CD4-positive, alpha-beta memory T cell (primary cell): ENCODE measurements around the gene ZBTB3. TPM values are rescaled to one million over a fixed set of nuclear protein-coding genes. Genes with fewer than 3 reads are reported as not detected.
"Not testable (repeated sequence)": the region's sequence is repeated elsewhere in the genome, so short reads cannot be mapped to it uniquely, and the experiment has no call there.

Source experiments
- CTCF ChIA-PET: fragments of 350-600 bp; sonication (Branson Sonifier 250); formaldehyde crosslinking; loops from one replicate; lab custom pipeline; 2021; ENCODE audit warnings: inconsistent platforms; ENCODE audit not compliant: partially characterized antibody; lab: Charles Lee
- POLR2A ChIA-PET: fragments of 350-600 bp; sonication (Branson Sonifier 250); formaldehyde crosslinking; loops from one replicate; lab custom pipeline; 2021; ENCODE audit not compliant: partially characterized antibody; lab: Charles Lee
- DNase-seq, 5 donors: peaks; one replicate each; pipeline versions ENCODE4 v3.0.0 to v3.0.0-alpha.2; 2020 to 2022; ENCODE audit warnings: mixed read lengths in 1 of 5
- H3K27ac ChIP-seq: one replicate; pipeline ENCODE4 v1.7.0; 2013; ENCODE audit warnings: low read depth, low read length
- H3K27me3 ChIP-seq: 2 replicates; pipeline ENCODE4 v1.7.0; 2013; ENCODE audit warnings: mild to moderate bottlenecking, low read length, moderate library complexity; ENCODE audit not compliant: insufficient read depth
- H3K36me3 ChIP-seq: 2 replicates; pipeline ENCODE4 v1.7.0; 2013; ENCODE audit warnings: mild to moderate bottlenecking, low read length, moderate library complexity; ENCODE audit not compliant: insufficient read depth
- H3K4me1 ChIP-seq: 2 replicates; pipeline ENCODE4 v1.7.0; 2013; ENCODE audit warnings: mild to moderate bottlenecking, low read length, moderate library complexity; ENCODE audit not compliant: insufficient read depth
- H3K4me3 ChIP-seq, 2 donors: one replicate each; pipeline ENCODE4 v1.7.0; 2013; ENCODE audit warnings: low read length in 2 of 2, mild to moderate bottlenecking in 1 of 2
- H3K9me3 ChIP-seq, 2 donors: one replicate each; pipeline ENCODE4 v1.7.0; 2013; ENCODE audit warnings: low read length in 2 of 2, control low read depth in 1 of 2; ENCODE audit not compliant: control insufficient read depth in 1 of 2
- H3K27ac Mint-ChIP-seq, 7 donors: one replicate each; pipeline ENCODE4 v1.8.0; 2020 to 2021; ENCODE audit warnings: mixed read lengths in 7 of 7, mild to moderate bottlenecking in 6 of 7, inconsistent platforms in 3 of 7, moderate library complexity in 3 of 7
- H3K27me3 Mint-ChIP-seq, 2 donors: one replicate each; pipeline ENCODE4 v1.8.0; 2020 to 2021; ENCODE audit warnings: mixed read lengths in 2 of 2
- H3K36me3 Mint-ChIP-seq, 2 donors: one replicate each; pipeline ENCODE4 v1.8.0; 2020 to 2021; ENCODE audit warnings: mixed read lengths in 2 of 2, inconsistent platforms in 1 of 2, mild to moderate bottlenecking in 1 of 2
- H3K4me1 Mint-ChIP-seq, 4 donors: one replicate each; pipeline ENCODE4 v1.8.0; 2020 to 2021; ENCODE audit warnings: mixed read lengths in 4 of 4, mild to moderate bottlenecking in 1 of 4
- H3K4me3 Mint-ChIP-seq, 8 donors: one replicate each; pipeline ENCODE4 v1.8.0; 2020 to 2021; ENCODE audit warnings: mixed read lengths in 8 of 8, mild to moderate bottlenecking in 7 of 8, moderate library complexity in 6 of 8, inconsistent platforms in 3 of 8
- H3K9me3 Mint-ChIP-seq, 8 donors: one replicate each; pipeline ENCODE4 v1.8.0; 2020 to 2021; ENCODE audit warnings: mixed read lengths in 8 of 8, mild to moderate bottlenecking in 5 of 8, inconsistent platforms in 3 of 8, moderate library complexity in 1 of 8
- intact Hi-C: fragments of 100-400 bp; cut with micrococcal nuclease; formaldehyde crosslinking; loops from one replicate; pipeline ENCODE4 v1.15.1; 2023
- microRNA-seq: library from miRNA; unstranded; fragments of <30 nt; microRNA quantifications from one replicate; pipeline ENCODE4 v1.2.0, GENCODE V29; 2021; ENCODE audit warnings: borderline replicate concordance, borderline number of aligned reads, borderline microRNAs expressed, mixed read lengths
- polyA plus RNA-seq, 2 donors: library from polyadenylated mRNA; unstranded; fragments of 300-500 nt; fragmentation: Illumina TruSeq; gene quantifications; one replicate each; pipeline ENCODE4 v1.2.3, GENCODE V29; 2021
- total RNA-seq, 2 experiments: library from RNA; stranded (reverse); gene quantifications; one replicate each; pipeline ENCODE4 v1.2.3, GENCODE V29; 2021

ZBTB3 gene
- total and polyA plus RNA-seq, 4 experiments from 2014 or later: 6.0 to 27.9 (median 17.9) TPM

GRCh38 chr11:62703921-62704320, 50.0 kb downstream of the ZBTB3 start:
- H3K36me3 ChIP-seq, H3K36me3 Mint-ChIP-seq, H3K27ac ChIP-seq, H3K9me3 ChIP-seq, H3K27me3 Mint-ChIP-seq, H3K27me3 ChIP-seq, intact Hi-C loops, H3K9me3 Mint-ChIP-seq, DNase-seq, H3K4me3 Mint-ChIP-seq, H3K4me3 ChIP-seq, POLR2A ChIA-PET: not testable (repeated sequence)
- Mint-ChIP-seq H3K27ac (peak overlapping the region in 1 of 7 donors; percentile 31), H3K4me1 (peaks cover 14 to 34% (median 25%) of the 10 kb centered on the region in 4 donors)
- CTCF ChIA-PET: interaction anchor here (1.2 to 1.5 kb wide), 3 partner anchors 10 to 161 kb away, joined by 3 to 12 read pairs (median 3); partner anchors contain the start of genes C11orf98 and CSKMT
- peaks cover 36% of the 10 kb centered on the region for H3K4me1 ChIP-seq

GRCh38 chr11:62702246-62702645, 51.7 kb downstream of the ZBTB3 start:
- Mint-ChIP-seq H3K27me3 (no peaks in the 10 kb centered on the region), H3K4me1 (peaks cover 10 to 20% (median 15%) of the 10 kb centered on the region in 4 donors), H3K4me3 (no peak overlapping the region), H3K27ac (peak overlapping the region in 1 of 7 donors; percentile 75), H3K9me3 (no peaks in the 10 kb centered on the region), H3K36me3 (peaks cover 5 to 6% of the 10 kb centered on the region in 2 donors)
- intact Hi-C loops: no loop called here
- ChIA-PET POLR2A (interaction anchor here (1.6 to 1.9 kb wide), 2 partner anchors 31 to 37 kb away, joined by 4 to 8 read pairs; partner anchors contain the start of genes C11orf98, CSKMT, LBHD1 and UQCC3), CTCF (interaction anchor here (0.7 to 1.5 kb wide), 6 partner anchors 21 to 308 kb away, joined by 3 to 6 read pairs (median 3); partner anchors contain the start of genes SLC3A2 and TUT1)
- Histone ChIP-seq H3K9me3 (no peaks in the 10 kb centered on the region), H3K27ac (no peak overlapping the region), H3K27me3 (no peaks in the 10 kb centered on the region), H3K4me1 (peaks cover 19% of the 10 kb centered on the region), H3K4me3 (no peak overlapping the region), H3K36me3 (no peaks in the 10 kb centered on the region)
- no peak for DNase-seq

Small RNA genes lying within 50 kb of the gene (microRNA-seq; reads per million reads assigned to microRNA genes)
- gene MIR6514 (0.96 reads per million), gene MIR6748 (not detected)

Other genes with a start within 250 kb of the ZBTB3 start
- 100 to 1,000 TPM; 559 to 573 TPM for gene AHNAK, start 207.4 kb downstream of the ZBTB3 start, total RNA-seq
- 100 to 1,000 TPM in 1 of 2 donors, 10 to 100 TPM in 1; 23.5 to 186 TPM for gene AHNAK, start 207.4 kb downstream of the ZBTB3 start, polyA plus RNA-seq
- gene EEF1G, start 180.3 kb downstream of the ZBTB3 start, total RNA-seq: 1,000 to 10,000 TPM; 1,815 to 1,855 TPM
- gene EEF1G, start 180.3 kb downstream of the ZBTB3 start, polyA plus RNA-seq: 1,000 to 10,000 TPM; 1,453 to 1,910 TPM
- gene TUT1, start 162.6 kb downstream of the ZBTB3 start, total RNA-seq: 10 to 100 TPM; 37.7 to 38.1 TPM
- gene TUT1, start 162.6 kb downstream of the ZBTB3 start, polyA plus RNA-seq: 10 to 100 TPM; 14.6 to 19.7 TPM
- 100 to 1,000 TPM; 207 to 210 TPM for gene MTA2, start 152.3 kb downstream of the ZBTB3 start, total RNA-seq
- gene MTA2, start 152.3 kb downstream of the ZBTB3 start, polyA plus RNA-seq: 10 to 100 TPM; 16.6 to 36.4 TPM
- gene EML3, start 141.4 kb downstream of the ZBTB3 start, total RNA-seq: 100 to 1,000 TPM; 192 to 201 TPM
- 10 to 100 TPM; 18.2 to 24.8 TPM for gene EML3, start 141.4 kb downstream of the ZBTB3 start, polyA plus RNA-seq
- gene ROM1, start 140.9 kb downstream of the ZBTB3 start, total RNA-seq: 1 to 10 TPM; 1.6 to 1.9 TPM
- under 1 TPM; 0.98 to 1.00 TPM for gene ROM1, start 140.9 kb downstream of the ZBTB3 start, polyA plus RNA-seq
- gene B3GAT3, start 132.2 kb downstream of the ZBTB3 start, total RNA-seq: 10 to 100 TPM; 66.3 to 74.3 TPM
- 10 to 100 TPM; 37.9 to 48.4 TPM for gene B3GAT3, start 132.2 kb downstream of the ZBTB3 start, polyA plus RNA-seq
- gene GANAB, start 107.5 kb downstream of the ZBTB3 start, total RNA-seq: 100 to 1,000 TPM; 260 to 262 TPM
- gene GANAB, start 107.5 kb downstream of the ZBTB3 start, polyA plus RNA-seq: 100 to 1,000 TPM; 122 to 142 TPM
- 10 to 100 TPM; 32.2 to 34.3 TPM for gene INTS5, start 100.9 kb downstream of the ZBTB3 start, total RNA-seq
- 10 to 100 TPM; 23.7 to 39.4 TPM for gene INTS5, start 100.9 kb downstream of the ZBTB3 start, polyA plus RNA-seq
- gene C11orf98, start 89.0 kb downstream of the ZBTB3 start, total RNA-seq: 10 to 100 TPM; 48.9 to 53.1 TPM
- 10 to 100 TPM; 77.8 to 94.9 TPM for gene C11orf98, start 89.0 kb downstream of the ZBTB3 start, polyA plus RNA-seq
- 10 to 100 TPM; 31.4 to 32.3 TPM for gene CSKMT, start 88.8 kb downstream of the ZBTB3 start, total RNA-seq
- 1 to 10 TPM; 3.0 to 3.8 TPM for gene CSKMT, start 88.8 kb downstream of the ZBTB3 start, polyA plus RNA-seq
- gene UQCC3, start 82.5 kb downstream of the ZBTB3 start, total RNA-seq: 1 to 10 TPM; 7.2 to 8.5 TPM
- gene UQCC3, start 82.5 kb downstream of the ZBTB3 start, polyA plus RNA-seq: 10 to 100 TPM; 10.7 to 12.1 TPM
- gene LBHD1, start 81.9 kb downstream of the ZBTB3 start, total RNA-seq: 10 to 100 TPM; 26.7 to 28.6 TPM
- gene LBHD1, start 81.9 kb downstream of the ZBTB3 start, polyA plus RNA-seq: 1 to 10 TPM; 2.4 to 2.7 TPM
- gene UBXN1, start 75.1 kb downstream of the ZBTB3 start, total RNA-seq: 100 to 1,000 TPM; 178 to 185 TPM
- 100 to 1,000 TPM; 150 to 181 TPM for gene UBXN1, start 75.1 kb downstream of the ZBTB3 start, polyA plus RNA-seq
- under 1 TPM; 0.11 to 0.12 TPM for gene LRRN4CL, start 64.6 kb downstream of the ZBTB3 start, total RNA-seq
- not detected for gene LRRN4CL, start 64.6 kb downstream of the ZBTB3 start, polyA plus RNA-seq
- gene BSCL2, start 46.7 kb downstream of the ZBTB3 start, total RNA-seq: 10 to 100 TPM; 34.5 to 36.6 TPM
- 10 to 100 TPM; 48.9 to 51.7 TPM for gene BSCL2, start 46.7 kb downstream of the ZBTB3 start, polyA plus RNA-seq
- gene GNG3, start 46.5 kb downstream of the ZBTB3 start, total RNA-seq: not detected
- gene GNG3, start 46.5 kb downstream of the ZBTB3 start, polyA plus RNA-seq: not detected
- 10 to 100 TPM; 79.6 to 83.4 TPM for gene HNRNPUL2, start 26.7 kb downstream of the ZBTB3 start, total RNA-seq
- 1 to 10 TPM in 1 of 2 donors, under 1 TPM in 1; 0.30 to 3.2 TPM for gene HNRNPUL2, start 26.7 kb downstream of the ZBTB3 start, polyA plus RNA-seq
- 10 to 100 TPM; 51.0 to 53.5 TPM for gene TTC9C, start 25.7 kb downstream of the ZBTB3 start, total RNA-seq
- 10 to 100 TPM; 10.2 to 25.8 TPM for gene TTC9C, start 25.7 kb downstream of the ZBTB3 start, polyA plus RNA-seq
- gene POLR2G, start 7.4 kb upstream of the ZBTB3 start, total RNA-seq: 10 to 100 TPM; 77.2 to 84.6 TPM
- 100 to 1,000 TPM; 207 to 300 TPM for gene POLR2G, start 7.4 kb upstream of the ZBTB3 start, polyA plus RNA-seq
- gene TAF6L, start 17.2 kb upstream of the ZBTB3 start, total RNA-seq: 10 to 100 TPM; 26.3 to 34.0 TPM
- 10 to 100 TPM in 1 of 2 donors, 1 to 10 TPM in 1; 5.7 to 10.5 TPM for gene TAF6L, start 17.2 kb upstream of the ZBTB3 start, polyA plus RNA-seq
- 10 to 100 TPM; 66.3 to 66.6 TPM for gene TMEM179B, start 33.2 kb upstream of the ZBTB3 start, total RNA-seq
- 100 to 1,000 TPM; 102 to 166 TPM for gene TMEM179B, start 33.2 kb upstream of the ZBTB3 start, polyA plus RNA-seq
- gene TMEM223, start 37.8 kb upstream of the ZBTB3 start, total RNA-seq: 10 to 100 TPM; 21.6 to 23.1 TPM
- 10 to 100 TPM; 38.9 to 45.5 TPM for gene TMEM223, start 37.8 kb upstream of the ZBTB3 start, polyA plus RNA-seq
- 100 to 1,000 TPM; 195 to 196 TPM for gene NXF1, start 51.3 kb upstream of the ZBTB3 start, total RNA-seq
- gene NXF1, start 51.3 kb upstream of the ZBTB3 start, polyA plus RNA-seq: 10 to 100 TPM; 75.2 to 83.2 TPM
- gene STX5, start 77.9 kb upstream of the ZBTB3 start, total RNA-seq: 10 to 100 TPM; 66.0 to 67.9 TPM
- gene STX5, start 77.9 kb upstream of the ZBTB3 start, polyA plus RNA-seq: 10 to 100 TPM; 30.4 to 31.8 TPM
- gene TEX54, start 78.7 kb upstream of the ZBTB3 start, total RNA-seq: not detected
- gene TEX54, start 78.7 kb upstream of the ZBTB3 start, polyA plus RNA-seq: 1 to 10 TPM; 1.3 to 1.9 TPM
- gene WDR74, start 85.4 kb upstream of the ZBTB3 start, total RNA-seq: 10 to 100 TPM; 79.3 to 82.2 TPM
- gene WDR74, start 85.4 kb upstream of the ZBTB3 start, polyA plus RNA-seq: 10 to 100 TPM; 33.9 to 50.8 TPM
- 100 to 1,000 TPM; 205 to 215 TPM for gene SLC3A2, start 126.7 kb upstream of the ZBTB3 start, total RNA-seq
- gene SLC3A2, start 126.7 kb upstream of the ZBTB3 start, polyA plus RNA-seq: 100 to 1,000 TPM; 157 to 226 TPM
- gene CHRM1, start 167.2 kb upstream of the ZBTB3 start, total RNA-seq: not detected
- gene CHRM1, start 167.2 kb upstream of the ZBTB3 start, polyA plus RNA-seq: not detected
- not detected for gene SLC22A6, start 230.8 kb upstream of the ZBTB3 start, total RNA-seq
- not detected for gene SLC22A6, start 230.8 kb upstream of the ZBTB3 start, polyA plus RNA-seq